ENCODE data around the gene GRM7.

The GRM7 gene

DNA sequence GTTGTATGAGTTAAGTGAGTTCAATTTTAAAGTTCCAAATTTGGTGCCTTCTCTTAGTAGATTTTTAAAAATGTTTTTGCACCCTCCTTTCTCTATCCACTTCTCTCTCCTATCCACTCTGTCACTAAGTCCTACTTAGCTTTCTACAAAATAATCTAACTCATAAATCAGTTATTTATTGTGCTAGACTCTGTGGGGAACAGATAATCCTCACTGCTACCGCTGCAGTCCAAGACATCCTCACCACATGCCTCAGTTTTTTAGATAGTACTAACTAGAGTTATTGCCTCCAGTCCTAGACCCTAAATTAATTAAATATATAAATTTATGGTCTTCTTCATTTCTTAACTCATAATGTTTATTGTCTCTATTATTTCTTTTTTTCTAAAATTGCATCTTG, 576.3 kb downstream of the GRM7 start:
- TF ChIP-seq Cebpa-rat (IDR thresholded peaks at IDR 0.05) = no peak
- no peak overlapping the region for H3K9ac ChIP-seq
- no peaks in the 10 kb centered on the region for H3K27me3 ChIP-seq
- H3K4me1 ChIP-seq = no peaks in the 10 kb centered on the region
- no peak overlapping the region for H3K27ac ChIP-seq
- no peak overlapping the region for H3K4me3 ChIP-seq
- no peaks in the 10 kb centered on the region for H4K20me1 ChIP-seq
- no peak overlapping the region for H3K4me2 ChIP-seq
- peaks cover 11% of the 10 kb centered on the region for H3K9me3 ChIP-seq
- H3K36me3 ChIP-seq = no peaks in the 10 kb centered on the region

DNA sequence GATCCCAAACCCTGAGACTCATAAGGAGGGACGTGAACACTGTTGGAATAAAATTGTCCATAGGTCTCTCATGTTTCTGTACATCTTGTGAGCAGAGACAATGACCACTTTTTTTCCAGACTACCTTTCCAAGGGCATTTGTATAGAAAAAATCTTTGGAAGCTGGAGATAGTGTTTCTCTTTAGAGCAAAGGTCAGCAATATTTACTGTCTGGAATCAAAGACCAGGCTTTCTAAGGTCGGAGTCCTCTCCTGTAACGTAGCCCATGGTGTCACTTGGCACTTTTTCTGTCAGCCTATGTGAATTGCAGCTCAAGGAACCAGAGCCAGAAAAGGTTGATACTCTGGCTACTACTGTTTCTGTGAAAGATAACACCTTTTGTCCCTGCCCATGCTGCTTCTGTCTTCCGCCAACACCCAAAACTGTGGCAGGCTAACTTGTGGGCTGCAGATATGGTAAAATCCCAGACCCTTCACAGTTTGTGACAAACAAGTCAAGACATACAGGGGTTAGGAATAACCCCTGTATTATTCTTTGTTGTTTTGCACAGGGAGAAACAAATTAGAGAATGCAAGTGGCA, 578.3 kb downstream of the GRM7 start:
- H3K9ac ChIP-seq = no peak overlapping the region
- H4K20me1 ChIP-seq = no peaks in the 10 kb centered on the region
- no peaks in the 10 kb centered on the region for H3K9me3 ChIP-seq
- H3K4me2 ChIP-seq = no peak overlapping the region
- H3K27ac ChIP-seq = no peak overlapping the region
- H3K4me3 ChIP-seq = no peak overlapping the region
- no peak for TF ChIP-seq Cebpa-rat (IDR thresholded peaks at IDR 0.05)
- H3K27me3 ChIP-seq = no peaks in the 10 kb centered on the region
- H3K4me1 ChIP-seq = no peaks in the 10 kb centered on the region
- H3K36me3 ChIP-seq = no peaks in the 10 kb centered on the region

DNA sequence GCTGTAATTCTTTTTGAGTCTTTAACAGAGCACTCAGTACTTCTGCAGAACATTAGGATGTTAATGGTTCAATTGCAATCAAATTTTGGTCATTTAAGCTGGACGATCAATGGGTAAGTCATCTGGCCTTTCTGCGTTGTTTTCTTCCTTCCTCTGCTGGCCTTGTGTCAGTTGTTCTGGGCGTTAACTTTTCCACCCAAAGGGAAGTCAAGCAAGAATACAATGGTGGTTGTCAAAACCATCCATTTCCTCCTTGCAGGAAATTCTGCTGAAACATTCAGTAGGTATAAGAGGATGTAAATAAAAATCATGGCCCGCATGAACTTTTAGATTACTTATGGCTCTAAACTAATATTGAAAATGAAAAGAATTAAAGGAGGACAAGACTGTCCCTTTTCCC, 584.0 kb downstream of the GRM7 start:
- no peak overlapping the region for H3K4me2 ChIP-seq
- H3K27me3 ChIP-seq = no peaks in the 10 kb centered on the region
- H3K9me3 ChIP-seq = no peaks in the 10 kb centered on the region
- no peaks in the 10 kb centered on the region for H3K4me1 ChIP-seq
- no peak overlapping the region for H3K4me3 ChIP-seq
- H3K27ac ChIP-seq = no peak overlapping the region
- no peaks in the 10 kb centered on the region for H3K36me3 ChIP-seq
- H3K9ac ChIP-seq = no peak overlapping the region
- no peak for TF ChIP-seq Cebpa-rat (IDR thresholded peaks at IDR 0.05)
- no peaks in the 10 kb centered on the region for H4K20me1 ChIP-seq

DNA sequence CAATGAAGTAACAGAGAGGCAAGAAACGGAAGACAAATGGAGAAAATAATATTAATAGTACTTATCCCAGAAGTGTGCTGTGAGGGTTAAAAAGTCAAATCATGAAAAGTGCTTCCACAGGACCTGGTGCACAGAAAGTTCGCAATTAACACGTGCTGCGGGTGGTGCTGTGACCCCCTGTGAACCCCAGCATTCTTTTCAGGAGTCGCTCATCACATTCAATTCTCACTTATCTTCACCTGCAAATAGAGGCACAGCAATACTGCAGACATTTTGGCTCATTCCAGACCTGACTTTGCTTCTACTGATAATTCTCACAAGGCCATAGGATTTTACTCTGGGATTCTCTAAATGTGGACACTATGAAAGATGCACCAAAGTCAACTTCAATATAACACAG, 584.4 kb downstream of the GRM7 start:
- no peak overlapping the region for H3K9ac ChIP-seq
- H3K9me3 ChIP-seq = no peaks in the 10 kb centered on the region
- no peaks in the 10 kb centered on the region for H3K27me3 ChIP-seq
- no peak overlapping the region for H3K4me2 ChIP-seq
- TF ChIP-seq Cebpa-rat (IDR thresholded peaks at IDR 0.05) = no peak
- H3K4me1 ChIP-seq = no peaks in the 10 kb centered on the region
- H3K4me3 ChIP-seq = no peak overlapping the region
- H4K20me1 ChIP-seq = no peaks in the 10 kb centered on the region
- H3K36me3 ChIP-seq = no peaks in the 10 kb centered on the region
- H3K27ac ChIP-seq = no peak overlapping the region

- H4K20me1 ChIP-seq = no peaks in the 10 kb centered on the region
- TF ChIP-seq Cebpa-rat (IDR thresholded peaks at IDR 0.05) = no peak
- H3K4me2 ChIP-seq = no peak overlapping the region
- H3K36me3 ChIP-seq = no peaks in the 10 kb centered on the region
- no peaks in the 10 kb centered on the region for H3K4me1 ChIP-seq
- no peak overlapping the region for H3K4me3 ChIP-seq
- no peak overlapping the region for H3K9ac ChIP-seq
- no peaks in the 10 kb centered on the region for H3K9me3 ChIP-seq
- no peaks in the 10 kb centered on the region for H3K27me3 ChIP-seq
- H3K27ac ChIP-seq = no peak overlapping the region
Observed at GRCh38 chr3:7447197-7447769, 586.4 kb downstream of the GRM7 start.

DNA sequence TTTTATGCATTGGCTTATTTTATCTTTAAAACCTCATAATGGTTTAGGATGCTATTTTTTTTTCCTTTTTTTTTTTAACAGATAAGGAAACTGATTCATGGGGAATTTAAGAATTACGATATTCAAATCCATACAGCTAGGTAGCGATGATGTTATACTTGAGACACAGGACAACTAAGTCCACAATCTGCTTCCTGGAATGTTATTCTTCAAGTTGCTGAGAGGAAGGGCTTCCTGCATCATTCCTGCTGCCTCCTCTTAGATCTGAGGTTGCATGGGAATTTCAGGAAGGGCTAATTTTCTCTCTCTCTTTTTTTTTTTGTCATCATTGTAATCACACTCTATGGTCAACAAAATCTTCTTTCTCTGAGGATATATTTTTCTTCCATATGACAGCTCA, 595.5 kb downstream of the GRM7 start:
- H3K9me3 ChIP-seq = no peaks in the 10 kb centered on the region
- H3K27ac ChIP-seq = no peak overlapping the region
- no peak overlapping the region for H3K9ac ChIP-seq
- H3K27me3 ChIP-seq = no peaks in the 10 kb centered on the region
- H3K4me3 ChIP-seq = no peak overlapping the region
- H3K4me1 ChIP-seq = no peaks in the 10 kb centered on the region
- H4K20me1 ChIP-seq = no peaks in the 10 kb centered on the region
- no peaks in the 10 kb centered on the region for H3K36me3 ChIP-seq
- no peak for TF ChIP-seq Cebpa-rat (IDR thresholded peaks at IDR 0.05)
- H3K4me2 ChIP-seq = no peak overlapping the region

DNA sequence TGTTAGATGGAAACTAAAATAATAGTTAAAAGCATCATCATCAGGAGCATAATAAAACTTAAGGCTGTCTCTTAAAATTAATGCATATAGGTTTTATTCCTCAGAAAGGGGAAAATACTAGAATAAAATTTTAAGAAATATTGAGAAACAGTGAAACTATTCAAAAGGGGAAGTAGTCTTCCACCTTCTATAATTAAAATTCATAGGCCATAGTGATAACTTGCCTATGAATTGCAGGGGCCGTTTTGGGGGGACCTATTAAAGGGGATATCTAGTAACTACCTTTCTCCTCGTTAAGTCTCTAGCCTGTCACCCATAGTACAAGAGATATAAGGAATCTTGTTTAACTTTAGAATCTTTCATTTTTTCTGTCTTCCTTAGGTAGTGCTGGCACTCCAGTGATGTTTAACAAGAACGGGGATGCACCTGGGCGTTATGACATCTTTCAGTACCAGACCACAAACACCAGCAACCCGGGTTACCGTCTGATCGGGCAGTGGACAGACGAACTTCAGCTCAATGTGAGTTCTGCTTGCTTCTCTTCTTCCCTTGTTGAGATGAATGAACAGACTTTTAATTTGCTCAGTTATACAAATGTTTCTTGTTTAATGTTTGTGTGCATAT, 600.4 kb downstream of the GRM7 start:
- Histone ChIP-seq H3K9ac (no peak overlapping the region), H3K9me3 (no peaks in the 10 kb centered on the region), H3K36me3 (no peaks in the 10 kb centered on the region), H3K27me3 (no peaks in the 10 kb centered on the region), H3K27ac (no peak overlapping the region), H4K20me1 (no peaks in the 10 kb centered on the region), H3K4me3 (no peak overlapping the region), H3K4me1 (no peaks in the 10 kb centered on the region), H3K4me2 (no peak overlapping the region)
- no peak for TF ChIP-seq Cebpa-rat (IDR thresholded peaks at IDR 0.05)

GRCh38 chr3:7469866-7470265, 609.0 kb downstream of the GRM7 start:
- TF ChIP-seq Cebpa-rat (IDR thresholded peaks at IDR 0.05) = no peak
- H3K4me3 ChIP-seq = no peak overlapping the region
- no peak overlapping the region for H3K9ac ChIP-seq
- no peaks in the 10 kb centered on the region for H3K4me1 ChIP-seq
- H3K36me3 ChIP-seq = no peaks in the 10 kb centered on the region
- H3K27ac ChIP-seq = no peak overlapping the region
- no peaks in the 10 kb centered on the region for H4K20me1 ChIP-seq
- no peak overlapping the region for H3K4me2 ChIP-seq
- H3K9me3 ChIP-seq = no peaks in the 10 kb centered on the region
- H3K27me3 ChIP-seq = no peaks in the 10 kb centered on the region

GRCh38 chr3:7484636-7485035, 623.7 kb downstream of the GRM7 start:
- no peak for TF ChIP-seq Cebpa-rat (IDR thresholded peaks at IDR 0.05)
- Histone ChIP-seq H3K36me3 (no peaks in the 10 kb centered on the region), H4K20me1 (no peaks in the 10 kb centered on the region), H3K4me1 (no peaks in the 10 kb centered on the region), H3K9ac (no peak overlapping the region), H3K27ac (no peak overlapping the region), H3K27me3 (no peaks in the 10 kb centered on the region), H3K4me3 (no peak overlapping the region), H3K4me2 (no peak overlapping the region), H3K9me3 (no peaks in the 10 kb centered on the region)

DNA sequence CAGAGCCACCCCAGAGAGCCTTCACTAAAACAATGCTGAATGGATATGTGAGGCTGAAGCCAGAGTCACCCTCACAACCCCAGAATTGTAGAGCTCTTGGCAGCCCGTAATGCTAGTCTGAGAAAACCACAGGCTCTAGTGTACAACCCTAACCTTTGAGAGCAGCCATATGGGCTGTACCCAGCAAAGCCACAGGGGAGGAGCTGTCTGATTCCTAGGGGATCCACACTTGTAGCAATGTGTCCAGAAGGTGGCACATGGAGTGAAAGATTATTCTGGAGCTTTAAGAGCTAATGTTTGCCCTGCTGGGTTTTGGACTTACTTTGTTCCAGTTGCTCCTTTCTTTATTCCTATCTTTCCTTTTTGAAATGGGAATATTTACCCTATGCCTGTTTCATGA, 626.8 kb downstream of the GRM7 start:
- no peaks in the 10 kb centered on the region for H4K20me1 ChIP-seq
- no peak for TF ChIP-seq Cebpa-rat (IDR thresholded peaks at IDR 0.05)
- H3K4me3 ChIP-seq = no peak overlapping the region

More for the DNA sequence above, 626.8 kb downstream of the GRM7 start:
- H3K27ac ChIP-seq = no peak overlapping the region
- H3K9me3 ChIP-seq = no peaks in the 10 kb centered on the region
- no peak overlapping the region for H3K4me2 ChIP-seq
- H3K27me3 ChIP-seq = no peaks in the 10 kb centered on the region
- H3K4me1 ChIP-seq = no peaks in the 10 kb centered on the region
- H3K9ac ChIP-seq = no peak overlapping the region
- H3K36me3 ChIP-seq = no peaks in the 10 kb centered on the region

Measured in BLaER1 (cell line).